Neuronal stem cell (in vitro differentiated cells): Measurements from ENCODE around the gene PSMC2.

ENCODE experiments used
- DNase-seq: peaks from one replicate; pipeline ENCODE4 v3.0.0-alpha.2; 2013; ENCODE audit warnings: low spot score
- H2AFZ ChIP-seq: one replicate; pipeline ENCODE4 v1.6.1; 2013; ENCODE audit warnings: mild to moderate bottlenecking, low read length, inconsistent platforms
- H2AK5ac ChIP-seq: 2 replicates; pipeline ENCODE4 v1.6.1; 2013; ENCODE audit warnings: low read depth, mild to moderate bottlenecking, inconsistent platforms, low read length, moderate library complexity, mixed read lengths
- H2BK120ac ChIP-seq: 2 replicates; pipeline ENCODE4 v1.6.1; 2013; ENCODE audit warnings: low read depth, mild to moderate bottlenecking, inconsistent platforms, low read length, moderate library complexity, mixed read lengths
- H2BK12ac ChIP-seq: one replicate; pipeline ENCODE4 v1.6.1; 2013; ENCODE audit warnings: low read length, inconsistent platforms
- H2BK15ac ChIP-seq: 2 replicates; pipeline ENCODE4 v1.6.1; 2013; ENCODE audit warnings: mild to moderate bottlenecking, low read length, inconsistent platforms, mixed read lengths
- H2BK5ac ChIP-seq: one replicate; pipeline ENCODE4 v1.6.1; 2013; ENCODE audit warnings: inconsistent platforms, mild to moderate bottlenecking, low read length, moderate library complexity
- H3K14ac ChIP-seq: one replicate; pipeline ENCODE4 v1.6.1; 2013; ENCODE audit warnings: low read length, inconsistent platforms
- H3K18ac ChIP-seq: 2 replicates; pipeline ENCODE4 v1.6.1; 2013; ENCODE audit warnings: low read length, inconsistent platforms
- H3K23ac ChIP-seq: 2 replicates; pipeline ENCODE4 v1.6.1; 2013; ENCODE audit warnings: low read depth, mild to moderate bottlenecking, mixed read lengths, low read length, inconsistent platforms; ENCODE audit not compliant: poor library complexity
- H3K27ac ChIP-seq: replicated peaks from 3 replicates; pipeline ENCODE4 v1.5.1; 2013; ENCODE audit warnings: low read length, inconsistent platforms
- H3K27me3 ChIP-seq, 3 experiments: 2 replicates each; pipeline ENCODE4 v1.6.1; 2013; ENCODE audit warnings: low read length in 3 of 3, mild to moderate bottlenecking in 2 of 3, inconsistent platforms in 1 of 3, low read depth in 1 of 3, mixed read lengths in 1 of 3, moderate library complexity in 1 of 3; ENCODE audit not compliant: control insufficient read depth in 3 of 3, insufficient read depth in 3 of 3
- H3K36me3 ChIP-seq, 2 donors: replicated peaks in 1 of 2; 2 replicates each; pipeline ENCODE4 v1.6.1; 2013; ENCODE audit warnings: low read length in 2 of 2; ENCODE audit not compliant: control insufficient read depth in 2 of 2, insufficient read depth in 2 of 2
- H3K4ac ChIP-seq: 2 replicates; pipeline ENCODE4 v1.6.1; 2013; ENCODE audit warnings: inconsistent platforms, mild to moderate bottlenecking, low read length, moderate library complexity
- H3K4me1 ChIP-seq, 2 donors: 1 replicate in 1 of 2; 2 replicates in 1 of 2; pipeline ENCODE4 v1.6.1; 2013; ENCODE audit warnings: low read length in 2 of 2, low read depth in 1 of 2; ENCODE audit not compliant: control insufficient read depth in 2 of 2, insufficient read depth in 1 of 2
- H3K4me2 ChIP-seq: one replicate; pipeline ENCODE4 v1.6.1; 2013; ENCODE audit warnings: mild to moderate bottlenecking, low read length, inconsistent platforms; ENCODE audit not compliant: insufficient read depth, poor library complexity, severe bottlenecking
- H3K4me3 ChIP-seq, 2 donors: 2 replicates each; pipeline ENCODE4 v1.5.1; 2013; ENCODE audit warnings: low read length in 2 of 2, mild to moderate bottlenecking in 2 of 2, inconsistent platforms in 1 of 2, moderate library complexity in 1 of 2
- H3K79me1 ChIP-seq: one replicate; pipeline ENCODE4 v1.6.1; 2013; ENCODE audit warnings: low read depth, mild to moderate bottlenecking, inconsistent platforms, low read length, moderate library complexity
- H3K9ac ChIP-seq: one replicate; pipeline ENCODE4 v1.6.1; 2013; ENCODE audit warnings: mild to moderate bottlenecking, low read depth, low read length, inconsistent platforms; ENCODE audit not compliant: poor library complexity
- H3K9me3 ChIP-seq, 2 donors: replicated peaks in 1 of 2; 2 replicates each; pipeline versions ENCODE3 to v1.6.1; 2013; ENCODE audit warnings: low read length in 2 of 2, mild to moderate bottlenecking in 2 of 2, inconsistent platforms in 1 of 2, low read depth in 1 of 2, mixed read lengths in 1 of 2, moderate library complexity in 1 of 2; ENCODE audit not compliant: control insufficient read depth in 2 of 2, insufficient read depth in 1 of 2
- H4K8ac ChIP-seq: one replicate; pipeline ENCODE4 v1.6.1; 2013; ENCODE audit warnings: low read depth, mild to moderate bottlenecking, inconsistent platforms, low read length, moderate library complexity
- H4K91ac ChIP-seq: one replicate; pipeline ENCODE4 v1.6.1; 2013; ENCODE audit warnings: low read length, low read depth, mild to moderate bottlenecking, inconsistent platforms; ENCODE audit not compliant: poor library complexity
- WGBS, 2 donors: extraction: QIAGEN DNeasy Blood & Tissue Kit; methylation state at CpG; one replicate each; pipeline ENCODE4 v1.1.7; 2013; ENCODE audit warnings: missing lambda C conversion rate in 2 of 2, mixed read lengths in 1 of 2; ENCODE audit not compliant: insufficient read length in 2 of 2, insufficient replicate concordance in 1 of 2; ENCODE audit errors: extremely low coverage in 2 of 2; 5-methylcytosine and 5-hydroxymethylcytosine counted together

PSMC2 gene

GRCh38 chr7:103348452-103348851 lies 1.0 kb downstream of the PSMC2 start:
- Histone ChIP-seq H3K79me1 (peaks cover 8% of the 10 kb centered on the region), H3K23ac (no peak overlapping the region), H3K4ac (no peak overlapping the region), H2BK15ac (no peak overlapping the region), H3K9ac (no peak overlapping the region), H4K8ac (no peak overlapping the region), H3K9me3 (no peaks in the 10 kb centered on the region), H3K36me3 (peaks cover 2 to 31% of the 10 kb centered on the region in 2 donors), H2BK120ac (no peak overlapping the region), H3K4me3 (peak overlapping the region in 1 of 2 donors; percentile 84), H2BK12ac (no peak overlapping the region), H2BK5ac (no peak overlapping the region), H3K27me3 (no peaks in the 10 kb centered on the region), H2AFZ (no peak overlapping the region), H3K27ac (no peak overlapping the region), H2AK5ac (no peak overlapping the region), H3K4me2 (no peak overlapping the region), H3K18ac (no peak overlapping the region), H3K4me1 (peaks cover 3 to 8% of the 10 kb centered on the region in 2 donors), H4K91ac (no peak overlapping the region), H3K14ac (no peak overlapping the region)
- DNase-seq = no peak
- no CpG with 5 or more reads among the region's 13 CpGs for WGBS, 2 donors

- Histone ChIP-seq H3K14ac (no peak overlapping the region), H4K8ac (no peak overlapping the region), H4K91ac (no peak overlapping the region), H3K79me1 (peaks cover 8% of the 10 kb centered on the region), H3K9ac (no peak overlapping the region), H3K4ac (no peak overlapping the region), H3K27ac (no peak overlapping the region), H3K23ac (no peak overlapping the region), H2BK120ac (no peak overlapping the region), H3K18ac (no peak overlapping the region), H2BK15ac (no peak overlapping the region), H3K27me3 (no peaks in the 10 kb centered on the region), H3K36me3 (peaks cover 2 to 36% of the 10 kb centered on the region in 2 donors), H2BK12ac (no peak overlapping the region), H2BK5ac (no peak overlapping the region), H2AFZ (no peak overlapping the region), H3K4me3 (peak overlapping the region in 1 of 2 donors; percentile 84), H2AK5ac (no peak overlapping the region), H3K4me1 (peaks cover 3 to 6% of the 10 kb centered on the region in 2 donors), H3K9me3 (no peaks in the 10 kb centered on the region), H3K4me2 (no peak overlapping the region)
- DNase-seq = no peak
- WGBS, 2 donors = no CpG with 5 or more reads among the region's 2 CpGs
Observed at GRCh38 chr7:103348959-103349358, 1.5 kb downstream of the PSMC2 start.

GRCh38 chr7:103349805-103350204 lies 2.4 kb downstream of the PSMC2 start:
- H3K36me3 ChIP-seq = peaks cover 2 to 43% of the 10 kb centered on the region in 2 donors
- H3K4ac ChIP-seq = no peak overlapping the region
- H3K9me3 ChIP-seq = no peaks in the 10 kb centered on the region
- H2AK5ac ChIP-seq = no peak overlapping the region
- H3K4me1 ChIP-seq = peaks cover 3 to 6% of the 10 kb centered on the region in 2 donors
- H2BK5ac ChIP-seq = no peak overlapping the region
- no peak overlapping the region for H2AFZ ChIP-seq
- H3K18ac ChIP-seq = no peak overlapping the region
- no peaks in the 10 kb centered on the region for H3K27me3 ChIP-seq
- no peak overlapping the region for H3K9ac ChIP-seq
- no peak overlapping the region for H2BK120ac ChIP-seq
- no peak overlapping the region for H3K23ac ChIP-seq
- no CpG with 5 or more reads among the region's 1 CpG for WGBS, 2 donors
- H2BK12ac ChIP-seq = no peak overlapping the region
- H3K27ac ChIP-seq = no peak overlapping the region
- no peak overlapping the region for H3K4me2 ChIP-seq
- no peak overlapping the region for H3K14ac ChIP-seq
- no peak overlapping the region for H2BK15ac ChIP-seq
- H4K91ac ChIP-seq = no peak overlapping the region
- no peak overlapping the region for H3K4me3 ChIP-seq
- peaks cover 5% of the 10 kb centered on the region for H3K79me1 ChIP-seq
- H4K8ac ChIP-seq = no peak overlapping the region
- no peak for DNase-seq

GRCh38 chr7:103369432-103369831 lies 22.0 kb downstream of the PSMC2 start:
- no peak overlapping the region for H4K8ac ChIP-seq
- H3K27me3 ChIP-seq = no peaks in the 10 kb centered on the region
- no peak overlapping the region for H2BK120ac ChIP-seq
- WGBS, 2 donors = no CpG with 5 or more reads among the region's 5 CpGs
- H3K9ac ChIP-seq = no peak overlapping the region
- no peak overlapping the region for H2AK5ac ChIP-seq
- H3K18ac ChIP-seq = no peak overlapping the region
- no peaks in the 10 kb centered on the region for H3K79me1 ChIP-seq
- H3K9me3 ChIP-seq = no peaks in the 10 kb centered on the region
- no peak overlapping the region for H2AFZ ChIP-seq
- peaks cover 12 to 56% of the 10 kb centered on the region in 2 donors for H3K36me3 ChIP-seq
- H3K14ac ChIP-seq = no peak overlapping the region
- H3K23ac ChIP-seq = no peak overlapping the region
- H2BK5ac ChIP-seq = no peak overlapping the region
- H3K4ac ChIP-seq = no peak overlapping the region
- no peak overlapping the region for H3K4me3 ChIP-seq
- no peaks in the 10 kb centered on the region for H3K4me1 ChIP-seq
- no peak overlapping the region for H3K27ac ChIP-seq
- no peak overlapping the region for H2BK15ac ChIP-seq
- no peak overlapping the region for H3K4me2 ChIP-seq
- H4K91ac ChIP-seq = no peak overlapping the region
- DNase-seq = no peak
- H2BK12ac ChIP-seq = no peak overlapping the region
